ENCODE measurements around the gene CWC27.
A peak's percentile ranks its signal among the peaks of the same experiment; 100 is the strongest.

Gene CWC27

DNA sequence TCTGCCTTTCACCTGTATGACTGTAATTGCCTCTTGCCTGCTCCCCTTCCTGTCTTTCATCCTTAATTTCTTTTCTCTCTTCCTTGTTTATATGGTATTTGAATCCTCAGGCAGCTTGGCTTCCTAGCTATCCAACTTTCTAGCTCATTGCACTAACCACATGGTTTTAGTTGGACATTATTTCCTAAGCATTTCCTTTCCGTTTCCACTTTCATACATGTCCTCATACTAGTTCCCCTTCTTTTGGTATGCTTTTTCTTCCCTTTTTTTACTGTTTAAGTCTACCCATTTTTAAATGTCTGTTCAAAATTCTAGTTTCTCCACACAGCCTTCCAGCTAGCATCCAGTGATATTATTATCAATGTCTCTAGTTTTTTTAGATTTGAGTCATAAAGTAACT is 6.6 kb downstream of the CWC27 start:
- peak overlapping the region; percentile 41 for H3K4me2 ChIP-seq (ENCODE audit: low read depth, low read length, poor library complexity, severe bottlenecking)
- TF ChIP-seq, protein P1, sequence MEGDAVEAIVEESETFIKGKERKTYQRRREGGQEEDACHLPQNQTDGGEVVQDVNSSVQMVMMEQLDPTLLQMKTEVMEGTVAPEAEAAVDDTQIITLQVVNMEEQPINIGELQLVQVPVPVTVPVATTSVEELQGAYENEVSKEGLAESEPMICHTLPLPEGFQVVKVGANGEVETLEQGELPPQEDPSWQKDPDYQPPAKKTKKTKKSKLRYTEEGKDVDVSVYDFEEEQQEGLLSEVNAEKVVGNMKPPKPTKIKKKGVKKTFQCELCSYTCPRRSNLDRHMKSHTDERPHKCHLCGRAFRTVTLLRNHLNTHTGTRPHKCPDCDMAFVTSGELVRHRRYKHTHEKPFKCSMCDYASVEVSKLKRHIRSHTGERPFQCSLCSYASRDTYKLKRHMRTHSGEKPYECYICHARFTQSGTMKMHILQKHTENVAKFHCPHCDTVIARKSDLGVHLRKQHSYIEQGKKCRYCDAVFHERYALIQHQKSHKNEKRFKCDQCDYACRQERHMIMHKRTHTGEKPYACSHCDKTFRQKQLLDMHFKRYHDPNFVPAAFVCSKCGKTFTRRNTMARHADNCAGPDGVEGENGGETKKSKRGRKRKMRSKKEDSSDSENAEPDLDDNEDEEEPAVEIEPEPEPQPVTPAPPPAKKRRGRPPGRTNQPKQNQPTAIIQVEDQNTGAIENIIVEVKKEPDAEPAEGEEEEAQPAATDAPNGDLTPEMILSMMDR (conservative IDR thresholded peaks at IDR 0.05; ENCODE audit: low read length) = no peak
- no peak for TF ChIP-seq EZH2phosphoT487 (IDR thresholded peaks at IDR 0.05; ENCODE audit: borderline replicate concordance)
- no peak overlapping the region for H2AFZ ChIP-seq (ENCODE audit: low read length)
- peaks cover 53% of the 10 kb centered on the region for H3K4me1 ChIP-seq (ENCODE audit: insufficient read depth, low read length, poor library complexity, severe bottlenecking)
- H3K9me3 ChIP-seq (ENCODE audit: insufficient read depth, low read depth, low read length) = no peaks in the 10 kb centered on the region
- H4K20me1 ChIP-seq (ENCODE audit: insufficient read depth, low read length, poor library complexity, severe bottlenecking) = no peaks in the 10 kb centered on the region
- no peaks in the 10 kb centered on the region for H3K9me2 ChIP-seq (replicated peaks; ENCODE audit: low read depth, low read length)
- H3K79me2 ChIP-seq (ENCODE audit: insufficient read depth, low read length) = peaks cover 30% of the 10 kb centered on the region
- H3K9ac ChIP-seq (ENCODE audit: low read depth, low read length, poor library complexity, severe bottlenecking) = no peak overlapping the region
- no peaks in the 10 kb centered on the region; the same call in 1 of the 2 replicates for H3K36me3 ChIP-seq (ENCODE audit: insufficient read depth, low read length)
- no peak overlapping the region for H3K4me3 ChIP-seq (ENCODE audit: low read length, poor library complexity, severe bottlenecking)
- no peaks in the 10 kb centered on the region for H3K27me3 ChIP-seq (ENCODE audit: insufficient read depth, low read length, poor library complexity, severe bottlenecking)
- H3F3A ChIP-seq (ENCODE audit: low read depth) = no peaks in the 10 kb centered on the region

DNA sequence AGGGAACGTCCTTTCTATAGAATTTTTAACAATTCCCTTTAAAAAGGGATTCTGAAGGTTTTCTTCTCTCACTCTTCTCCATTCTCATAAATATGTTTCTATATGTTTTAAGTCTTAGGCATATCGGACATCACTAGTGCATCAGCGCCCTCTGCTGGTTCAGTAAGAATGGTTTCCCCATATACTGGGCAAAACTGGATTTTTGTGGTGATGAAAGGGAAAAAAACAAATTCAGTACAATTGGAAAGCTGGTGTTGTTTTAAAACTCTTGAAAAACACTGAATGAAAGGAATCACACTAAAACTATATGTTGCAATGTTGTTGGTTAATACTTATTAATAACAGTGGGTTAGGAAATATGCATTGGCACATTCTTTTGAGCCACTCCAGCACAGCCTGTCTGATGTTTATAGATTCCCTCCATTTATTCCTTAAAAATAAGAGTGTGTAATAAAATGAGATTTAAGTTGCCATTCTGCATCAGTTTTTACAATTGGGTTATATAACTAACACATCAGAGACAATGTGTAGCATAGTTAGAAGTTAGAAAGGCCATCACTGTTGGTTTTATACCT is 15.8 kb downstream of the CWC27 start:
- Histone ChIP-seq H4K20me1 (ENCODE audit: insufficient read depth, low read length, poor library complexity, severe bottlenecking) (peaks cover 3% of the 10 kb centered on the region), H3K4me2 (ENCODE audit: low read depth, low read length, poor library complexity, severe bottlenecking) (no peak overlapping the region), H3F3A (ENCODE audit: low read depth) (no peaks in the 10 kb centered on the region)

DNA sequence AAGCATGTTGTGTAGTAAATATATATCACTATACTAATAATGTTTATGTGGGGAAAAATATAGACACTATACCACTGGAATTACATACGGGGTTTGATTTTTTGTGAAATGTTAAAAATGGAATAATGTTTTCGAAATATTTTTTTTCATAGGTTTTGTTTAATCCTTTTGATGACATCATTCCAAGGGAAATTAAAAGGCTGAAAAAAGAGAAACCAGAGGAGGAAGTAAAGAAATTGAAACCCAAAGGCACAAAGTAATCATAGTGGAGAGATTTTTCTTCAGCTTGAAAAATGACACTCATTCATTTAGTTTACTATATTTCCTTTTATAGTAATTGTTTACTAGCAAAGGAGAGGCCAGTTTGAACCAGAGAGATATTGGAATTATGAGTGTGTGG is 17.6 kb downstream of the CWC27 start:
- no peaks in the 10 kb centered on the region for H3K27me3 ChIP-seq (ENCODE audit: insufficient read depth, low read length, poor library complexity, severe bottlenecking)
- H3K9me3 ChIP-seq (ENCODE audit: insufficient read depth, low read depth, low read length) = no peaks in the 10 kb centered on the region
- peaks cover 3% of the 10 kb centered on the region for H4K20me1 ChIP-seq (ENCODE audit: insufficient read depth, low read length, poor library complexity, severe bottlenecking)
- H3K79me2 ChIP-seq (ENCODE audit: insufficient read depth, low read length) = no peaks in the 10 kb centered on the region
- H3K36me3 ChIP-seq (ENCODE audit: insufficient read depth, low read length) = peaks cover 20% of the 10 kb centered on the region; the same call in 1 of the 2 replicates
- no peak overlapping the region for H3K4me3 ChIP-seq (ENCODE audit: low read length, poor library complexity, severe bottlenecking)
- H3K9ac ChIP-seq (ENCODE audit: low read depth, low read length, poor library complexity, severe bottlenecking) = no peak overlapping the region
- TF ChIP-seq EZH2phosphoT487 (IDR thresholded peaks at IDR 0.05; ENCODE audit: borderline replicate concordance) = no peak
- TF ChIP-seq, protein P1 (conservative IDR thresholded peaks at IDR 0.05; ENCODE audit: low read length) = no peak
- H3K9me2 ChIP-seq (replicated peaks; ENCODE audit: low read depth, low read length) = no peaks in the 10 kb centered on the region
- H3K4me2 ChIP-seq (ENCODE audit: low read depth, low read length, poor library complexity, severe bottlenecking) = no peak overlapping the region
- H2AFZ ChIP-seq (ENCODE audit: low read length) = no peak overlapping the region
- no peaks in the 10 kb centered on the region for H3F3A ChIP-seq (ENCODE audit: low read depth)
- H3K4me1 ChIP-seq (ENCODE audit: insufficient read depth, low read length, poor library complexity, severe bottlenecking) = no peaks in the 10 kb centered on the region

More for the DNA sequence above, 15.8 kb downstream of the CWC27 start:
- Histone ChIP-seq H3K4me1 (ENCODE audit: insufficient read depth, low read length, poor library complexity, severe bottlenecking) (no peaks in the 10 kb centered on the region), H3K9me3 (ENCODE audit: insufficient read depth, low read depth, low read length) (no peaks in the 10 kb centered on the region), H3K36me3 (ENCODE audit: insufficient read depth, low read length) (peaks cover 18% of the 10 kb centered on the region; the same call in 1 of the 2 replicates), H3K9me2 (replicated peaks; ENCODE audit: low read depth, low read length) (no peaks in the 10 kb centered on the region), H3K9ac (ENCODE audit: low read depth, low read length, poor library complexity, severe bottlenecking) (no peak overlapping the region), H2AFZ (ENCODE audit: low read length) (no peak overlapping the region), H3K79me2 (ENCODE audit: insufficient read depth, low read length) (0 out of 2 replicates have a peak, but pooled peaks cover 3% of the 10 kb centered on the region), H3K4me3 (ENCODE audit: low read length, poor library complexity, severe bottlenecking) (no peak overlapping the region), H3K27me3 (ENCODE audit: insufficient read depth, low read length, poor library complexity, severe bottlenecking) (no peaks in the 10 kb centered on the region)
- TF ChIP-seq, protein P1 (conservative IDR thresholded peaks at IDR 0.05; ENCODE audit: low read length) = peak; percentile 96
- no peak for TF ChIP-seq EZH2phosphoT487 (IDR thresholded peaks at IDR 0.05; ENCODE audit: borderline replicate concordance)
